SK-N-DZ (cell line): Measurements from ENCODE around the gene NAV2.

Source experiments
- DNase-seq: peaks from one replicate; pipeline ENCODE4 v3.0.0-alpha.2; 2015; ENCODE audit warnings: low spot score

NAV2 gene

DNA sequence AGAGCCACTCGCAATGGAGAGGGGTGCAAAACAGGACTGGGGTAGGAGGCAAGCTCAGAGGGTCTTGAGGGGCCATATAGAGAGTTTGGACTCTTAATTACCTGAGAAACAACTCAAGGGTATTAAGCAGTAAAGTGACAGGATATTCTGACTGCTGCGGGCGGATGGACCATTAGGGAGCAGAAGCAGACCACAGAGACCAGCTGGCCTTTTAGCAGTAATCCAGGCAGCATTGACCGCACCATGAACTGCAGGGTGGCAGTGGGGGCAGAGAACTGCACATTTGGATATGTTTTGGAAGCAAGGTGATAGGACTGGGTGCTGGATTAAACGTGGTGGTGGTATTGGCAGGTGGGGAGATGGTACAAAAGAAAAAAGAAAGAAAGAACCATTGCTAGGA, 322.3 kb downstream of the NAV2 start:
- no peak for DNase-seq

DNA sequence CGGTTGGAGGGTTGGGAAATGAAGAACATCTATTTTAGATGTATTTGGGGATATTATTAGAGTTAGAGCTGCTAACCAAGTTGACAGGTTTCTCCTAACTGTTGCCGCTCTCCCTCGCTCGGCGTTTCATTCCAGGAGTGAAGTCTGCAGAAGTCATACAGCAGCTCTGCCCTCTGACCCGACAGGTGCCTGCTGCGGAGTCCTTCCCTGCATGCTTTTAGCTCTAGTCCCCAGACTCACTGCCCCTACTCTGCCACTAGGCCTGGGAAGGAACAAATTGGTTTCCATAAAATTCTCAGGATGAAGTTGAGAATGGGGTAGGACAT, 322.7 kb downstream of the NAV2 start:
- no peak for DNase-seq

DNA sequence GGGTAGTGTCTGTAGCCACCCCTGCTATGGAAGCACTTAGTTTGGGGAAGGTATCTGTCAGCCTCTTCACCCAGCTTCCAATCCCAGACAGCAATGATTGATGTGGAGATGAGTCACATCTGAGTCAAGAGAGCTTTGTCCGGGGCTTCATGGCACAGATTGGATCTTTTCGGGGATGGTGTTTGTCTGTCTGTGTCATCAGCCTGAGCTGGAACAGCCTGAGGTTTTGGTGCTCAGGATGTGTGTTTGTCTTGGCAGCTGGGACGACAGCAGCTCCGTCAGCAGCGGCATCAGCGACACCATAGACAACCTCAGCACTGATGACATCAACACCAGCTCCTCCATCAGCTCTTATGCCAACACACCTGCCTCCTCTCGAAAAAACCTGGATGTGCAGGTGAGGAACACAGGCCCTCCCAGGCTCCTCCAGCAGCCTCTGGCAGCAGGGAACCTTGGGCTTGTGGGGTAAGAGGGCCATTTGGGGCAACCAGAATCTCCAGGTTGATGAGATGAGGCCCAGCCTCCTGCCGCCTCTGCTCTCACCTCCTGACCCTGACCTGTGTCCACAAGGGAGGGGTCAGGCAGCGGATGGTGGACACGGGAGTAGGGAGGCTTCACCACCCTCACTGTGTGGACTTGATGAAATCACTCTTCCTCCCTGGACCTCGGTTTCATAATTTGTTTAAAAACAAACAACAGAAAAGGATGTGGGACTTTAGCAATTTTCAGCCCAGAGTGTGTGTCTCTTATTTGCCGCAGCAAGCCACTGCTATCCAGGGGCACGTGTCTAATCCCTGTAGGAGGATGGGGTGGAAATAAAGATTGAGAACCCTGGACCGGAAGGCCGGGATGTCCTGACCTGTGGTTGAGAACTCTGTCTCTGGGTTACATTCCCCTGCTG, 323.3 kb downstream of the NAV2 start:
- no peak for DNase-seq

DNA sequence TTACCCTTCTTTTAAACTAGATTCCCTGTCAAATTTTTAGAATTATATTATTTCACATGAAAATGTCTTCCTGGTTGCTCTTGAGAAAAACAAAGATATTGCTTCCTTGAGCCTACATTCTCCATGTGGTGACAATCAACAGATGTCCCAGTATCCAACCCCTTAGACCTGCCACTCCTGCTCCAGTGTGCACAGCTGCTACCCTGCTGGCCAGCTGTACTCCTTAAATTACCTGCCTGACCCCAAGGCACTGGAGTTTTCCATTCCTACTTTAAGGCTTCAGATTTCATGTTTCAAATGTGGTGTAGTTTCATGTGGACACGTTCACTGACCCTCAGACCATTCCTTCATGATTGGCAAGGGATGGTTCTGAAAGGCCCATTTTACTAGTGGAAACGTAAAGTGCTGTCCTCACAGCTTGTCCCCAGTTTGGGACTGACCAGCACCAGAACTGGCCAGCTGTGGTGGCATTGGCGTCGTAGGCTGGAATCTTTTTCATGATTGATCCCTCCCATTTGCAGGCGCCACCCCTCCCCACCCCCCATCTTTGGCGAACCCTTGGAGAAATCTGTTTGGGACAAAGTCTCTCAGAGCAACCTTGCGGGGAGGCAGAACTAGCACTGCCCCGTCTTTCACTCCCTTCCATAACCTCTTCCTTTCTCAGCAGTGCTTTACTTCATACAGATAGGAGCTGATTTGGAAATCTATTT, 324.1 kb downstream of the NAV2 start:
- DNase-seq = no peak

DNA sequence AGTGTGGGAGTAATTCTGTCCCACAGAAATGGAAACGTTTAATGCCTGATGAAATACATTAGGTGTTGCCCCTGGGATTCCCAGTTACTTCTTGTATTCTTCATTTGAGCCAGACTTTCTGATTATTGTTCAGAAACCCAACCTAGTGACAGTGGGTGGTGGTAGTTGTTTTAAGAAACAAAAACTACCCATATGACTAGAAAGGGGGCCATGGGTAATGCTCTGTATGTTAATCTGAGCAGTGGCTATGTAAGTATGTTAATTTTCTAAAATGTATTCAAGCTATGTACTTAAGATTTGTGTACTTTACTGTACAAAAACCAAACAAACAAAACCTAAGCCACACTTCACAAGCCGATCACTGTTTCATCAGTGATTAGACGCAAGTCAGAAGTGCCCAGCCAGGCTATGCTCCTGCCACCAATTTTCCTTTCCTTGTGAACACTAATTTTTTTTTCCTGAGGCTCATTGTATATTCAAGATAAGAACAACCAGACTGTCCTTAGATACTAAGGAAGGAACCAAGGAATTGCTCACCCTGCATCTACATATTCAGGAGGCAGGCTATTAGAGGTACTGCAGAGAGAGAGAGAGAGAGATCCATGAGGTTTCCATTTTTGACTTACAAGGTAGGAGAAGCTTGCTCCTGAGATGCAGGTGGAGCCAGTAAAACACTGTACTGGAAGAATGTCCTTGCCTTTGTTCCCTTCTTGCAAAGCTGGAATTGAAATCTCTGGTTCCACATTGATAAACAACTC, 324.9 kb downstream of the NAV2 start:
- no peak for DNase-seq

DNA sequence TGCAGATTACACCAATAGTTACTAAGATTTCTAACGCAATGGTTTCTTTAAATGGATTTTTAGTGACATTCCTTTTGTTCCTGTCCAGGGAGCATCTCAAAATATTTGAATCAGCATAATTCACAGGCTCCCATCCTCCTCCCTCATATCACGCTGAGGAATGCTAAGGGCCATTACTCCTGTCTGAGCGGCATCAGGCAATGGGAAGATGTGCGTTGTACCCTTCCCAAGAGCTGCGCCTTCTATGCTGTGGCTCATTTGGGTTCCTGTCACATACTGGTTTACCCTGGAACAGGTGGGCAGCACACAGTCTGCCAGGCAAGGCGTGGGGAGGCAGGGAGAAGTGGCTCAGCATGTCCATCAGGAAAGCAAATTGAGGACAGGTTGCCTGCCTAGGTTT, 325.8 kb downstream of the NAV2 start:
- DNase-seq = no peak

DNA sequence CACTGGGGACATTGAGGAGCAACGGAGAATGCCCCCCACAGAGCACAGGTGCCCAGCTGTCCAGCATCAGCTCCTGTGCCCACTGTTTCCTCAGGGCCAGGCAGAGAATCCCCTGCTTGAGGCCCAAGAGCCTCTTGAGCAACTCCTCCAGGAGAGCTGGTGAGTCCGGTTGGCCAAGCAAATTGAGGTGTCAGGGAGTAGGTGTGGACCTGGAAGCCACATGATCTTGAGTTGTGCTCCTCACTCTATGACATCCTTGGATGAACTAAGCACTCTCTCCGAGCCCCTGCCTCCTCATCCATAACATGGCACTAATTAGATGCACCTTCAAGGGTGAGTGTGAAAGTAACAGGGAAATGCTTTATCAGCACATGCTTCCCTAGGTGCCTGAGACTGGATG, 326.3 kb downstream of the NAV2 start:
- no peak for DNase-seq

DNA sequence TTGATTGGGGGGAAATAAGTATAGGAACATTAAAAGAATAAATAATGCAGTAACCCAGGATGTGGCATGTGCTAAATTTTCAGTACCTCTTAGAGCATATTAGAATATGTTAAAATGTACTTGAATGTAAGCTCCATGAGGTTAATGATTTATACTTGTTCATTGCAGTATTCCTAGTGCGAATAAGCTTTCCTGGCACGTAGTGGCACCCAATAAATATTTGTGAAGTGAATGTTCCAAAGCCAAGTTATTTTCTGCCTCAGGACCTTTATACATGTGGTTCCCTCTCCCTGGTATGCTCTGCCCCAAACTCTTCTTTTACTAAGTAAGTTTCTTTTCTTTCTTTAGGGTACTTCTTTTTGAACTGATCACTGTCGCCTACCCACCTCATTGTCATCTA, 328.9 kb downstream of the NAV2 start:
- DNase-seq = no peak

DNA sequence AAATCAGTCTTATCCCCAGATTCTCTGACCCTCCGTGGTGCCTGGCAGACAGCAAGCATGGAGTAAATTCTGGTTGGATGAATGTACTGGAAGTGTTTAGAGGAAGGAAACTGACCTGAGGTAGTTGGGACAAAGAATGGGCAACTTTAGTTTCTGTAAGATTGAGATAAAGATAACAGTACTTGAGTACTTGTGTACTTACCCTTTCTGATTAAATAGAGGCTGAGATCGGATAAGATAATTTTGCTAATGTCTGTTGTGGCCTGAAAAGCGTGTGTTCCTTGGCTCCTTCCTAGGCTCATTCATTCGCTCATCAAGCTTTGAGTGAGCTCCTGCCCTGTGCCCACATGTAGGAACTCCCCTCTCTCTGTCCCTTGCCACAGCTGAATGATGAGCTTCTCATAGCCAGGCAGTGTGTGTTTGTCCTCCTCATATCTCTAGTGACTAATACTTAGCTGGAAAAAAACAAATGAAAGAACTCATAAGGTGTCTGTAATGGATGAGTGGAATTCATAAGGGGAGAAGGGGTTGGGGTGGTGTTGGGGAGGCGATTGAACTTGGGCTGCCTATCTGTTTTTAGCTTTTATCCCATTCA, 329.5 kb downstream of the NAV2 start:
- no peak for DNase-seq

DNA sequence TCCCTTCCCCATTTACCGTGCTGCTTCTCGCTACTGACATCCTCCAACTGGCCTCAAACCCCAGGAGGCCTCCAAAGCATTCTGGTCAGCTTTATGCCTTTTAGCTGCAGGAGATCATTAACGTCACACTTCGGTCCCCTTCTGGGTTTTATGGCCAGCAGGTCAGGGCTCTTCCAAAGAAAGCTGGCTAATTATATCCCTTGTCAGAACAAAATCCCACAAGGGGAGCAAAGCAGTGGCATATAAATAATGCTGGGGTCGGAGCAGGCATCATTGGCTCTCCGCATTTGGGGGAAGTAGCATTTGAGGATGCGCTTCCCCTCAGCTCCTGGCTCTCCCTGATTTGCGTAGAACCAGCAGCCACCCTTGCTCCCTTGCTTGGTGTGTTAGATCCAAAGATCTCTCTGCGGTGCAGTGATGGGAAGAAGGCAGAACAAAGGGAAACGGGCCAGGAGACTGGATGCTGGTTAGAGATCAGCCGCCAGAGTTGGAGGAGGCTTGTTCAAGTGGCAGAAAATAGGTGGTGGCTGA, 330.2 kb downstream of the NAV2 start:
- no peak for DNase-seq

DNA sequence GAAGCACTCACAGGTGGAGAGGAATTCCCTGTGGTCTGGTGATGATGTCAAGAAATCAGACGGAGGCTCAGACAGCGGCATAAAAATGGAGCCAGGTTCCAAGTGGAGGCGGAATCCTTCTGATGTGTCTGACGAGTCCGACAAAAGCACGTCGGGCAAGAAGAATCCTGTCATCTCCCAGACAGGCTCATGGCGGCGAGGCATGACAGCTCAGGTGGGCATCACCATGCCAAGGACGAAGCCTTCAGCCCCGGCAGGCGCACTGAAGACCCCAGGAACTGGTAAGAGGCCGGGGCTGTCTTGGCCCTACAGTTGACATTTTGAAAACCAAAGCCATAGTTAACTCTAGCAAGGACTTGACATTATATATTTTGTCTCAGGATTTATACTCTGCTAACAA, 331.4 kb downstream of the NAV2 start:
- no peak for DNase-seq

DNA sequence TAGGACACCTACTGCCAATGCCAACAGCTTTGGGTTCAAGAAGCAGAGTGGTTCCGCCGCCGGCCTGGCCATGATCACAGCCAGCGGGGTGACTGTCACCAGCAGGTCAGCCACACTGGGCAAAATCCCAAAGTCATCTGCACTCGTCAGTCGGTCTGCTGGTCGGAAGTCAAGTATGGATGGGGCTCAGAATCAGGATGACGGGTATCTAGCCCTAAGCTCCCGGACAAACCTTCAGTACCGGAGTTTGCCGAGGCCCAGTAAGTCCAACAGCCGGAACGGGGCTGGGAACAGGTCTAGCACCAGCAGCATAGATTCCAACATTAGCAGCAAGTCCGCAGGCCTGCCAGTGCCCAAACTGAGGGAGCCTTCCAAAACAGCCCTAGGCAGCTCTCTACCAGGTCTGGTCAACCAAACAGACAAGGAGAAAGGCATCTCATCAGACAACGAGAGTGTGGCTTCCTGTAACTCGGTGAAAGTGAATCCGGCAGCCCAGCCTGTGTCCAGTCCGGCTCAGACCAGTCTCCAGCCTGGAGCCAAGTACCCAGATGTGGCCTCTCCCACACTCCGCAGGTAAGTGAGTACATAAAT, 332.6 kb downstream of the NAV2 start:
- no peak for DNase-seq

DNA sequence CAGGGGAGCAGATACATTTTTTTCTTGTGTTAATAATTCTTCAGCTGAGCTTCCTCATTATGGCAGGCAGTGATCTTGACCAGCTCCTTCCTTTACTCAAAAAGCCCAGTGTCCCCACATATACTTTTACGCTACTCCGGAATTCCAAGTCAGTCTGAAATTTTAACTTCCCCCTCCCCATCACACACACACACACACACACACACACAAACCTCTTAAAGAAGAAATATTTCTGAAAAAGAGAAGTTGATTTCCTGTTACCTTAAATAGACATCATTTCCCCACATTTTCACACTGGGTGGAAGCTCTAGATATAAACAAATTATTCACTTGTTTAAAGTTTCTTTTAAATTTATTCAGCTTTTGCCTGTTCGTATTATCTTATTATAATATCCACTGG, 333.8 kb downstream of the NAV2 start:
- DNase-seq = no peak

DNA sequence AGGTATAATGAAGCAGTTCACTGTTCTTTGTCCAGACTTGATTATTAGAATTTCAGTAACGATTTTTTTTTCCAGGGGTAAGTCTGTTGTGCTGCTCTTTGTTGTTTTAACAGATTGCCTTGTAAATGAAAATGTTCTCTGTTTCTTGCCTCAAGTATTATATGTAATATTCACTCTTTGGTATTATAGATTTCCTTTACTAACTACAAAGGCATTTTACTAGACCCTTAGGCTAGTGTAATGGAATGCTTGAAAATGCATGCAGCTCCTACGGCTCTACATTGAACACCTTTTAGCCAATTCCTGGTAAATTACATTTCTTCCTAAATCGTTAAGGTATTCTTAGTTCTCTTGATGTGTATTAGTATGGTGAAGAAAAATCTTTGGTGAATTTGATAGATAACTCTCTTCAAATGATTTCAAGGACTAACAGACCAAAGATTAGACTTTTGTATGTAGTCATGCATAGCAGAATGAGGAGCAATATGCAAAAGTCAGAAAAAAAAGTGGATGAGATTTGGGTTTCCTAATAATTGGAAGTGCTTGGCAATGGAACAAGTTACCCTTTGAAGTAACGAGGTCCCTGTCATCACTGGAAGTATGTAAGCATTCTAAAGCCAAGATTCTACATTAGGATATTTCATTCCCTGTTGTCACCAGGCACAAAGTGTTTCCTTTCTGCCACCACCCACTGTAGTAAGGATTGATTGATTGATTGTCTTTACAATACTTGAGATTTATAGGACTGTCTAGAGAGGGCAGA, 334.6 kb downstream of the NAV2 start:
- no peak for DNase-seq

DNA sequence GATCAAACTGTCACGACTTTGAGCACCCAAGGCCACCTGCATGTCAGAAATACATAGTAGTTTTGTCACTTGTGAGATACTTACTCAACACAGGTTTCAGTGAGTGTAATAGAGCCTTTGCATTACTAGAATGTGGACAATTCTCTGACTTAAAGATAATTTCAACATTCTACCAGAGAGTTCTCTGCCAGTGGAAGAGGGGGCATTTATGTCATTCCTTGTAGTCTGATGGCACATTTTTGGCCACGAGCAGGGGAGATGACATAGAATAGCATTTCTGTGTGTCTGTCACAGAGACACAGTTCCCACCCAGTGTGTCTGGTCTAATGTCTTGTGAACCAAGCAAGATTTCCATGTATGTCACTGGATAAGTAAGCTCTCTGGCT, 335.1 kb downstream of the NAV2 start:
- DNase-seq = no peak

DNA sequence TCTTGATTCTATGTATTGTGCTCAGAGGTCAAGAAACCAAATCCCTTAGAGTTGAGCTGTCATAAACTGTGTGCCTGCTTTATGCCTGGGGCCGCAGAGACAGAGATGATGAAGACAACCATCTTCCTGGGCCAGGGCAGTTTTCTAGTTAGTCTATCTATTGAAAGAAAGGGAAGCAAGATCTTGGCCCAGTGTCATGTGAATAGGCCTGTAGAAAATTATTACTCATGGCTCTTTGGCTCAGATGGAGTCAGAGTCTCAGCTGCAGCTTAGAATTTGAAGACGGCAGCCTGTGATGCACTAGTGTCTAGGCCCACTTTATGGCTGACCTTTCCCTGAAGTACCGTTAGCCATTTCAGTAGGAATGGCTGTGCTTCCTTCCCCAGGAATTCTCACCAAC, 335.6 kb downstream of the NAV2 start:
- DNase-seq = no peak

DNA sequence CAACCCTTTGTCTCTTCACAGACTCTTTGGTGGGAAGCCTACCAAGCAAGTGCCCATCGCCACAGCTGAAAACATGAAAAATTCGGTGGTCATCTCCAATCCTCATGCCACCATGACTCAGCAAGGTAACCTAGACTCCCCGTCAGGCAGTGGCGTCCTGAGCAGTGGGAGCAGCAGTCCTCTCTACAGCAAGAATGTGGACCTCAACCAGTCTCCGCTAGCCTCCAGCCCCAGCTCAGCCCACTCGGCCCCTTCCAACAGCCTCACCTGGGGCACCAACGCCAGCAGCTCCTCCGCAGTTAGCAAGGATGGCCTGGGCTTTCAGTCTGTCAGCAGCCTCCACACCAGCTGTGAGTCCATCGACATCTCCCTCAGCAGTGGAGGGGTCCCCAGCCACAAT, 336.1 kb downstream of the NAV2 start:
- no peak for DNase-seq

DNA sequence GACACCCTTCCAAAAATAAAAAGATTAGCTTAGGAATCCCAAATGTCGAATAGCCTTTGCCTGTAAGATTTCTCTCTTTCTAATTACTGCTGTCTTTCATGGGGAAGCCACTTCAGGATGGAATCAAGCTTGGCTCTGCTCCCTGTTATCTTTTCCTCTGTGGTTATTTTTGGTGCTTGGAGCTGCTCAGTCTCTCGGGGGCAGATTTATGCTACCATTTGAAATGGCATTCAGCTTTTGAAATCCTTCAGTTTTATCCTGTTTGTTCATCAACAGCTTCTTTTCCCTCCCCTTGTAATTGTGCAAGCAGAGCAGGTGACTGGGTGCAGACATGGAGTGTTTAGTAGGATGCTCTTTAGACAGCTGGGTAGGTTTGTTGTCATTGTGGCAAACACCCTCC, 336.6 kb downstream of the NAV2 start:
- DNase-seq = no peak

DNA sequence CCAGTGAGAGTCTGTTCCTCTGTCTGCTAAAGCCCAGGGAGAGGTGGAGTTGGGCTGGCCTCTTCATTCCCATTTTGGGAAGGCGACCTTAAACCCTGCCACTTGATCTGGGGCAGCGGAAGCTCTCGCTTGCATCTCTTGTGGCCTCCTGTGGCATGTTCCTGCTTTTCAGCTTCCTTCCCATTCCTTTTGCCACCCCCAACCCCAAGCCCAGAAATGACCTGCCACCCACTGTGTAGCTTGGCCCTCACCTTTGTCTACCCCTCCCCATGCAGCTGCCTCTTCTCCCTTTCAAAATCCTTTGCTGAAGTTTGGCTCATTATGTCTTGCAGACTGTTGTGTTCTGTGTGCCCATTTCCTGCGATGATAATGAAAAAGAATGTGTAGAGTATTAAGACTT, 337.4 kb downstream of the NAV2 start:
- no peak for DNase-seq

DNA sequence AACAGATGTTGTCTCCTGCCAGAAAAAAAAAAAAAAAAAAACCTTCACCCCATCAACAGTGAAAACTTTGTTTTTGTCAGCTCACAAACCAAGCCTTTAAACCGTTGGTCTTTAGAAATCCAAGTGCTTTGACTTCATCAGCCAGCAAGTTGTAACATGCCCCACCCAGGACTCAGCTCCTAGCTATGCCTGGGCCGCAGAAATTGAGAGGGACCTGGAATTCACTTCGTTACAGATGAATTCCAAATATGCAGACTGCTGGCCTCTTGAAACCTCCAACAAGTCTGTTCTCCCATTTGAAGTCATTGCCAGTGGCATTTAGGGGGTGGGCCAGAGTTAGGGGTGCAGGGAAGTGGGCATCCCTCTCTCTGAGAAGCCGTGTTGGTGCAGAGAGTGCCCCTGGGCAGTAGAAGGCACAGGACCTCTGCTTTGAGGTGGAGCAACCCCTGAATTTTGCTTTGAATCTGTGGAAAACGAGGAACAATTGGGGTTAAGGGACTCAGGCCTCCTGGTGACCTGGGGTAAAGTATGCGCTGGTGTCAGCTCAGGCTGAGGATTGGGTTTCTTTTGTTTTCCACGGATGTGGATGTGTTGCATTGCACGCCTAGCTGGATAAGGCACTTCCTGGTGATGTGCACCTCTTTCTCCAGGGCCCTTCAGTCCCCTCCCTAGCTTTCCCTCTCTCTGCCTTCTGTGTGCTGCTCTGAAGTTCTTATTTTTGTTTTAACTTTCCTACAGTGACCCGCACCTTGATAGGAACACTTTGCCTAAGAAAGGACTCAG, 338.1 kb downstream of the NAV2 start:
- DNase-seq = no peak
